Endothelial cell of umbilical vein (primary cell): ENCODE measurements around the gene ATRNL1.

ENCODE experiments used
- CTCF ChIP-seq, 2 donors: IDR thresholded peaks; 1 replicate in 1 of 2; 2 replicates in 1 of 2; pipeline ENCODE4 v1.5.1; 2011; ENCODE audit warnings: low read length in 2 of 2, mild to moderate bottlenecking in 2 of 2, moderate library complexity in 2 of 2, control low read depth in 1 of 2, inconsistent platforms in 1 of 2, low read depth in 1 of 2; ENCODE audit not compliant: insufficient read depth in 1 of 2; ENCODE audit errors: extremely low read depth in 1 of 2
- EZH2 ChIP-seq: IDR thresholded peaks from 2 replicates; pipeline ENCODE4 v1.6.1; 2012; ENCODE audit warnings: borderline replicate concordance, low read depth, mild to moderate bottlenecking, moderate library complexity, low read length, inconsistent platforms; ENCODE audit not compliant: severe bottlenecking
- FOS ChIP-seq: IDR thresholded peaks from 2 replicates; pipeline ENCODE4 v1.6.1; 2011; ENCODE audit warnings: mild to moderate bottlenecking, low read length, moderate library complexity, borderline replicate concordance; ENCODE audit not compliant: insufficient read depth
- JUN ChIP-seq: IDR thresholded peaks from 2 replicates; pipeline ENCODE4 v1.6.1; 2011; ENCODE audit warnings: borderline replicate concordance, low read depth; ENCODE audit not compliant: insufficient read length, insufficient read depth
- MAX ChIP-seq: IDR thresholded peaks from 2 replicates; pipeline ENCODE4 v1.6.1; 2011; ENCODE audit not compliant: insufficient read depth, insufficient read length
- MYC ChIP-seq: IDR thresholded peaks from one replicate; pipeline ENCODE4 v1.6.1; 2011; ENCODE audit warnings: mild to moderate bottlenecking, low read depth, low read length
- POLR2A ChIP-seq: IDR thresholded peaks from 2 replicates; pipeline ENCODE4 v1.6.1; 2012; ENCODE audit warnings: low read depth, mild to moderate bottlenecking, control low read depth, low read length
- POLR2AphosphoS5 ChIP-seq: IDR thresholded peaks from 2 replicates; pipeline ENCODE4 v1.6.1; 2012; ENCODE audit warnings: low read depth, mild to moderate bottlenecking, control low read depth, low read length, moderate library complexity; ENCODE audit not compliant: insufficient read depth

GRCh38 chr10:115335366-115335765 lies 242.2 kb downstream of the ATRNL1 start:
- TF ChIP-seq CTCF (IDR thresholded peaks at IDR 0.05; ENCODE audit: extremely low read depth in 1 of 2, insufficient read depth in 1 of 2, low read depth in 1 of 2, low read length in 2 of 2), result no peak
- TF ChIP-seq POLR2A, result no peak
- TF ChIP-seq POLR2AphosphoS5, result no peak
- no peak for TF ChIP-seq EZH2
- no peak for TF ChIP-seq MAX
- no peak for TF ChIP-seq MYC
- TF ChIP-seq FOS, result no peak
- TF ChIP-seq JUN, result no peak
